ENCODE results near the gene CLDN14. TPM values are rescaled to one million over a fixed set of nuclear protein-coding genes. Genes with fewer than 3 reads are reported as not detected.

Gene CLDN14
- total RNA-seq, 1 donor from 2014 or later = not detected

DNA sequence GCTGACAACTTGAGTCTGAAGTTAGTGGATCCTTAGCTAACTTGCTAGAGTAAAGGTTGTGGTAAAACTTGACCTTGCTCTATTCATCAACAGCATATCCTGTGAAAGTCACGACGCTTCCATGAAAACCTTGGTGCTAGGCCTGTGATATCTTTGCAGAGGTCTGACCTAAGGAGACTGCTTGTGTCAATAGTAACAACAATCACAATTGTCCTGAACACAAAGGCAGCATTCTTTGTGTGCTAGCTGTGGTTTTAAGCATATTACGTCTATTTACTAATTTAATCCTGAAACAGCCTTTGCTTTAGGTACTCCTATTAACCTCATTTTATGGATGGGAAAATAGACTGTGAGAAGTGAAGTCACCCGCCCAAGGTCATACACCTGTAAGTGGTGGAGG lies 2.8 kb upstream of the CLDN14 start:
- DNase-seq (ENCODE audit: extremely low spot score in 2 of 2) = no peak
- no peaks in the 10 kb centered on the region for H3K9me3 ChIP-seq
- H3K4me1 ChIP-seq = no peaks in the 10 kb centered on the region
- TF ChIP-seq POLR2AphosphoS5 (IDR thresholded peaks at IDR 0.05; ENCODE audit: insufficient read depth in 1 of 2, low read depth in 1 of 2) (no peak), POLR2A (IDR thresholded peaks at IDR 0.05) (no peak)
- TF ChIP-seq, protein P1, sequence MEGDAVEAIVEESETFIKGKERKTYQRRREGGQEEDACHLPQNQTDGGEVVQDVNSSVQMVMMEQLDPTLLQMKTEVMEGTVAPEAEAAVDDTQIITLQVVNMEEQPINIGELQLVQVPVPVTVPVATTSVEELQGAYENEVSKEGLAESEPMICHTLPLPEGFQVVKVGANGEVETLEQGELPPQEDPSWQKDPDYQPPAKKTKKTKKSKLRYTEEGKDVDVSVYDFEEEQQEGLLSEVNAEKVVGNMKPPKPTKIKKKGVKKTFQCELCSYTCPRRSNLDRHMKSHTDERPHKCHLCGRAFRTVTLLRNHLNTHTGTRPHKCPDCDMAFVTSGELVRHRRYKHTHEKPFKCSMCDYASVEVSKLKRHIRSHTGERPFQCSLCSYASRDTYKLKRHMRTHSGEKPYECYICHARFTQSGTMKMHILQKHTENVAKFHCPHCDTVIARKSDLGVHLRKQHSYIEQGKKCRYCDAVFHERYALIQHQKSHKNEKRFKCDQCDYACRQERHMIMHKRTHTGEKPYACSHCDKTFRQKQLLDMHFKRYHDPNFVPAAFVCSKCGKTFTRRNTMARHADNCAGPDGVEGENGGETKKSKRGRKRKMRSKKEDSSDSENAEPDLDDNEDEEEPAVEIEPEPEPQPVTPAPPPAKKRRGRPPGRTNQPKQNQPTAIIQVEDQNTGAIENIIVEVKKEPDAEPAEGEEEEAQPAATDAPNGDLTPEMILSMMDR (IDR thresholded peaks at IDR 0.05) = no peak
- no peaks in the 10 kb centered on the region for H3K27me3 ChIP-seq
- intact Hi-C loops (cut with DNase I) = no loop called here
- no peaks in the 10 kb centered on the region for H3K36me3 ChIP-seq
- no peak overlapping the region for H3K4me3 ChIP-seq
- H3K27ac ChIP-seq = no peak overlapping the region

DNA sequence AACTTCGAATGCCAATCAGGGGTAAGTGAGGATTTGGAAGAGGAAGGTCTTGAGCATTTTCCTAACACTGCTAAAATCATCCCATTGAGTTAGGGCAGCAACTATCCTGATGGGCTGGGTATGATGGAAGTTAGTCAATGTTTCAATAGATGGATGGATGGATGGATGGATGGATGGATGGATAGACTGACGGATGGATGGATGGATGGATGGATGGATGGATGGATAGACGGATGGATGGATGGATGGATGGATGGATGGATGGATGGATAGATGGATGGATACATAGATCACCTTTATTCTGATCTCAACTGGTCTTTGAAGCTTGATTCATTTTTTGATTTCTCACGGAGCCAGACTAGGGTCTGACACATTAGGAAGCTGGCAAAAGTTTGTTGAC lies 2.3 kb upstream of the CLDN14 start:
- DNase-seq (ENCODE audit: extremely low spot score in 2 of 2) = no peak
- no peaks in the 10 kb centered on the region for H3K9me3 ChIP-seq
- intact Hi-C loops (cut with DNase I) = no loop called here
- H3K27ac ChIP-seq = no peak overlapping the region
- H3K27me3 ChIP-seq = no peaks in the 10 kb centered on the region
- no peak overlapping the region for H3K4me3 ChIP-seq
- no peaks in the 10 kb centered on the region for H3K4me1 ChIP-seq
- H3K36me3 ChIP-seq = no peaks in the 10 kb centered on the region
- TF ChIP-seq POLR2AphosphoS5 (IDR thresholded peaks at IDR 0.05; ENCODE audit: insufficient read depth in 1 of 2, low read depth in 1 of 2) (no peak), POLR2A (IDR thresholded peaks at IDR 0.05) (no peak)
- TF ChIP-seq, protein P1 (IDR thresholded peaks at IDR 0.05) = no peak

DNA sequence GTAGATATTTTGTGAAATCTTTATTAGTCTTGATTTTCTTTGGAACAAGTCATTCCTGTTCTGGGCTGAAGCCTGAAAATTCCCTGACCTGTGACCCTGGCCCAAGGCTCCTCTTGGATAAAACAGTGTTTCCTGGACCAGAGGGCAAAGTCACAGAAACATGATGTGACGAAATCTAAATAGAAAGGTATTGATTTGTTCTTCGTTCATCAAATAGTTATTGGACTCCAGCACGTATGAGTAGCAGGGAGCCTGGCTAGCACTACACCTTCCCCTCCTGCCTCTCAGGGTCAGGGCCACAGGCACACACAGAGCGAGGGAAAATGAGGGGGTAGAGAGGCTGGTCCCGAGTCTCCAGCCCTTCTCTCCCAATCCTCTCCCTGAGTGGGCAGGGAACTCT lies 1.7 kb upstream of the CLDN14 start:
- DNase-seq (ENCODE audit: extremely low spot score in 2 of 2) = no peak
- no peak overlapping the region for H3K4me3 ChIP-seq
- no peaks in the 10 kb centered on the region for H3K4me1 ChIP-seq
- TF ChIP-seq POLR2AphosphoS5 (IDR thresholded peaks at IDR 0.05; ENCODE audit: insufficient read depth in 1 of 2, low read depth in 1 of 2) = no peak
- TF ChIP-seq, protein P1 (IDR thresholded peaks at IDR 0.05) = no peak
- TF ChIP-seq POLR2A (IDR thresholded peaks at IDR 0.05) = no peak
- H3K27me3 ChIP-seq = no peaks in the 10 kb centered on the region
- H3K9me3 ChIP-seq = no peaks in the 10 kb centered on the region
- no peak overlapping the region for H3K27ac ChIP-seq
- intact Hi-C loops (cut with DNase I) = no loop called here
- H3K36me3 ChIP-seq = no peaks in the 10 kb centered on the region

DNA sequence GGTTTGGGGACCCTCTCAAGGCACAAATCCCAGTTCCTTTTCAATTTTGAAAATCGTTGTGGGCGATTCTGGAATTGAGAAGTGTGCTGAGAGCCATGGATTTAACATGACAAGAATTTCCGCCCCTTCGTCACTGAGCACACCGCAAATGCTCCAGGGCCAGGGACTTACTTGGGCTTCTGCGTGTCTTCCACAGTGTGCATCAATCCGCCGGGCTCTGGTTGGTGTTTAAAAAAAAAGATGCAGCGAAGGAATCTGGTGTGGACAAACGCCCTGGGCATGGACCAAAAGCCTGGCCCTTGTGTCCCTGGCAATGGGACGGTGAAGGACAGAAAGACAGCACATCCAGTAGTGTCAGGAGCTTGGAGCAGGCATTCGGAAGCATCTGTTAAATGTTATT lies 696 bp upstream of the CLDN14 start:
- no peak overlapping the region for H3K4me3 ChIP-seq
- TF ChIP-seq POLR2A (IDR thresholded peaks at IDR 0.05) (no peak), POLR2AphosphoS5 (IDR thresholded peaks at IDR 0.05; ENCODE audit: insufficient read depth in 1 of 2, low read depth in 1 of 2) (no peak)
- TF ChIP-seq, protein P1 (IDR thresholded peaks at IDR 0.05) = no peak
- no peak for DNase-seq (ENCODE audit: extremely low spot score in 2 of 2)
- H3K27me3 ChIP-seq = no peaks in the 10 kb centered on the region
- intact Hi-C loops (cut with DNase I) = no loop called here
- H3K27ac ChIP-seq = no peak overlapping the region
- no peaks in the 10 kb centered on the region for H3K36me3 ChIP-seq
- H3K9me3 ChIP-seq = no peaks in the 10 kb centered on the region
- no peaks in the 10 kb centered on the region for H3K4me1 ChIP-seq

DNA sequence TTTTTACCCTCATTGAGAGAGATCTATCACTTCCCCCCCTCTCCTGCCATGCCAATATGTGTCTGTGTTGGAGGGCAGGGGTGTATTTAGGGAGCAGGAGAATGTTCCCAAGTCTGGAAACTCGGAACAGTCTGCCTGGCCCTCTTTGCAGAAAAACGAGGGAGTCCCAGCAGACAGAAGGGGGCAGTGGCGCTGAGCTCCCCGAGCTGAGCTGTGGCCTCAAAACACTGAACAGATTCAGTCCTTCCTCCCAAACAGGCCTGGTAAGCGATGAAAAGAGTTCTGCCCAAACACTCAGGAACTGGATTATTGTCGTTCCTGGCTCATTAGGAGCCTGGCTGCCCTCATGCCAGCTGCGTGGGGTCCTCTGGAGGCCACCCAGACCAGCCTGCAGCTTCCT lies 981 bp downstream of the CLDN14 start:
- no peak for DNase-seq (ENCODE audit: extremely low spot score in 2 of 2)
- no peak for TF ChIP-seq POLR2AphosphoS5 (IDR thresholded peaks at IDR 0.05; ENCODE audit: insufficient read depth in 1 of 2, low read depth in 1 of 2)
- no peak for TF ChIP-seq POLR2A (IDR thresholded peaks at IDR 0.05)
- TF ChIP-seq, protein P1 (IDR thresholded peaks at IDR 0.05) = no peak
- H3K4me1 ChIP-seq = no peaks in the 10 kb centered on the region
- H3K36me3 ChIP-seq = no peaks in the 10 kb centered on the region
- no peak overlapping the region for H3K4me3 ChIP-seq
- no peak overlapping the region for H3K27ac ChIP-seq
- H3K9me3 ChIP-seq = no peaks in the 10 kb centered on the region
- intact Hi-C loops (cut with DNase I) = no loop called here
- no peaks in the 10 kb centered on the region for H3K27me3 ChIP-seq
